Left lung (tissue), 10 donors: Measurements from ENCODE around the gene GRXCR1. TPM values are rescaled to one million over a fixed set of nuclear protein-coding genes. Genes with fewer than 3 reads are reported as not detected.

Experiments
- ATAC-seq: fragments of 200-7000 bp; cut with Tn5 transposase; one replicate; pipeline ENCODE4 v1.9.1; 2020; ENCODE audit warnings: moderate library complexity
- DNase-seq, 4 donors: peaks; one replicate each; pipeline ENCODE4 v3.0.0-alpha.2; 2013 to 2020
- H3K27ac ChIP-seq, 2 donors: fragments of 200-600 bp; sonication (generic) in 1 of 2; one replicate each; pipeline versions ENCODE4 v1.5.0 to v1.8.0; 2020 to 2021
- H3K27me3 ChIP-seq, 2 donors: fragments of 200-600 bp; sonication (generic) in 1 of 2; one replicate each; pipeline versions ENCODE4 v1.5.0 to v1.8.0; 2020 to 2021
- H3K36me3 ChIP-seq, 2 donors: fragments of 200-600 bp; sonication (generic) in 1 of 2; one replicate each; pipeline versions ENCODE4 v1.5.0 to v1.8.0; 2020 to 2021
- H3K4me1 ChIP-seq, 2 donors: fragments of 200-600 bp; one replicate each; pipeline ENCODE4 v1.8.0; 2021
- H3K4me3 ChIP-seq, 2 donors: fragments of 200-600 bp; sonication (generic) in 1 of 2; one replicate each; pipeline versions ENCODE4 v1.5.0 to v1.8.0; 2020 to 2021; ENCODE audit warnings: mild to moderate bottlenecking in 1 of 2
- H3K9me3 ChIP-seq, 2 donors: fragments of 200-600 bp; sonication (generic) in 1 of 2; one replicate each; pipeline versions ENCODE4 v1.5.0 to v1.8.0; 2020 to 2021
- intact Hi-C, 2 donors: fragments of 100-400 bp; cut with DNase I; formaldehyde crosslinking; loops; one replicate each; pipeline versions ENCODE4 v1.11.2 to v1.14.2; 2022
- polyA plus RNA-seq, 6 donors: library from polyadenylated mRNA; unstranded; fragments of 120-200 nt; gene quantifications; one replicate each; pipeline ENCODE4 v1.2.1, GENCODE V29; 2013; ENCODE audit not compliant: insufficient read length in 6 of 6
- total RNA-seq, 2 donors: library from RNA; stranded (reverse); fragmentation: NEBNext Ultra II Directional; extraction: Animal tissue kit (Norgen Biotek cat#: 25700); gene quantifications; one replicate each; pipeline ENCODE4 v1.2.1, GENCODE V29; 2021
- TF ChIP-seq, protein P1 (sequence below), 2 donors: fragments of 200-600 bp; sonication (generic) in 1 of 2; IDR thresholded peaks; one replicate each; pipeline versions ENCODE4 v1.5.0 to v1.8.0; 2021; ENCODE audit warnings: antibody characterized with exemption in 2 of 2
- donor health status: DM: no; HTN: yes; CAD: no.
- donor health status: DM: no; HTN: no; CAD: no.

GRXCR1 gene
- total and polyA plus RNA-seq, 8 donors: not detected

DNA sequence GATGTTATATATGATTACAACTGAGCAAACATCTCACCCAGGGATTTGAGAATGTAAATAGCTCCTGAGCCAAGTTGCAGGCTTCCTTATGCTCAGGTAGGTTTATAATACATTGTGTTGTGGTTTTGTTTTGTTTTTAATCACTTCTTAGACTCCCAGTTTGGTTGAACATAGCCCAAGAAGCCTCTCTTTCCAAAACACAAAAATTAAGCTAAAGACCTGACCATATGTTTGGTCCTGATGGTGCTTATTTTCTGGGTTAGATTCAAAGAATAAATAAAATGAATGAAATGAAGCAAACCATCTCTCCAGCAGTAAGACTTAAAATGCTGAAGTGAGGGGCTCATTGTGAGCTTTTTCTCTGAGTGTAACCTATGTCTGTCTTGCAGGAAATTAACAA lies 93.5 kb downstream of the GRXCR1 start:
- no peak for ATAC-seq
- intact Hi-C loops: no loop called here
- TF ChIP-seq, protein P1, sequence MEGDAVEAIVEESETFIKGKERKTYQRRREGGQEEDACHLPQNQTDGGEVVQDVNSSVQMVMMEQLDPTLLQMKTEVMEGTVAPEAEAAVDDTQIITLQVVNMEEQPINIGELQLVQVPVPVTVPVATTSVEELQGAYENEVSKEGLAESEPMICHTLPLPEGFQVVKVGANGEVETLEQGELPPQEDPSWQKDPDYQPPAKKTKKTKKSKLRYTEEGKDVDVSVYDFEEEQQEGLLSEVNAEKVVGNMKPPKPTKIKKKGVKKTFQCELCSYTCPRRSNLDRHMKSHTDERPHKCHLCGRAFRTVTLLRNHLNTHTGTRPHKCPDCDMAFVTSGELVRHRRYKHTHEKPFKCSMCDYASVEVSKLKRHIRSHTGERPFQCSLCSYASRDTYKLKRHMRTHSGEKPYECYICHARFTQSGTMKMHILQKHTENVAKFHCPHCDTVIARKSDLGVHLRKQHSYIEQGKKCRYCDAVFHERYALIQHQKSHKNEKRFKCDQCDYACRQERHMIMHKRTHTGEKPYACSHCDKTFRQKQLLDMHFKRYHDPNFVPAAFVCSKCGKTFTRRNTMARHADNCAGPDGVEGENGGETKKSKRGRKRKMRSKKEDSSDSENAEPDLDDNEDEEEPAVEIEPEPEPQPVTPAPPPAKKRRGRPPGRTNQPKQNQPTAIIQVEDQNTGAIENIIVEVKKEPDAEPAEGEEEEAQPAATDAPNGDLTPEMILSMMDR (IDR thresholded peaks at IDR 0.05): no peak

DNA sequence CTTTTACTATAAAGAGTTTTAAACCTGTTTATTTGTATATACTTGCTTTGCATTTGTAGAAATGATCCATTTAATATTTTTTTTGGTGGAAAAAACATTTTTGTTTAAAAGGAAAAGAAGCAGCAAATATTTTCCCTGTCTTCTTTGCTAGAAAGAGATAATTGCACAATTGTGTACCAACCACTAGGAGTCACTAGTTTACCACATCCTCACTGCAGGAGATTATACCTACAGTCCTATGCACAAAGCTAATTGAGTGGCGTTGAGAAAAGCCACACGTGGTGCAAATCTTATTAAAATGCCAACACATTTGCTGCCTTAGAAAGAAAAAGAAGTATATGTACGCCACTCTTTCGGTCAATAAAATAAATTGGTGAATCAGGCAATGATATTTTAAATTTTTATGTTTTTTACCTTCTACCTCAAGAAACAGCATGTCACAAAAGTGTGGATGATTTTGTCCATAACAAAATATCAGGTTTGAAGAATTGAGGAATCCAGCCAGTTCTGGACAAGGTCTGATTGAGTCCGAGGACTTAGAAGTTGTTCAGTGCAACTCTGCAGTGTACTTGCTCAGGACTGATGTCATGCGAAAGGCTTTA lies 102.9 kb downstream of the GRXCR1 start:
- peak; percentile 73 for ATAC-seq
- Histone ChIP-seq H3K36me3 (no peaks in the 10 kb centered on the region), H3K27me3 (no peaks in the 10 kb centered on the region), H3K4me3 (no peak overlapping the region), H3K27ac (no peak overlapping the region), H3K9me3 (peaks cover 0 to 8% of the 10 kb centered on the region in 2 donors), H3K4me1 (no peaks in the 10 kb centered on the region)
- intact Hi-C loops: no loop called here
- peak in 2 of 4 donors; percentile 3 to 13 for DNase-seq
- TF ChIP-seq, protein P1 (IDR thresholded peaks at IDR 0.05): peak in 1 of 2 donors; percentile 33

More for the DNA sequence above, 93.5 kb downstream of the GRXCR1 start:
- peaks cover 0 to 26% of the 10 kb centered on the region in 2 donors for H3K9me3 ChIP-seq
- no peak overlapping the region for H3K27ac ChIP-seq
- H3K36me3 ChIP-seq: no peaks in the 10 kb centered on the region
- H3K4me3 ChIP-seq: no peak overlapping the region
- H3K4me1 ChIP-seq: no peaks in the 10 kb centered on the region
- H3K27me3 ChIP-seq: no peaks in the 10 kb centered on the region
- DNase-seq: no peak

DNA sequence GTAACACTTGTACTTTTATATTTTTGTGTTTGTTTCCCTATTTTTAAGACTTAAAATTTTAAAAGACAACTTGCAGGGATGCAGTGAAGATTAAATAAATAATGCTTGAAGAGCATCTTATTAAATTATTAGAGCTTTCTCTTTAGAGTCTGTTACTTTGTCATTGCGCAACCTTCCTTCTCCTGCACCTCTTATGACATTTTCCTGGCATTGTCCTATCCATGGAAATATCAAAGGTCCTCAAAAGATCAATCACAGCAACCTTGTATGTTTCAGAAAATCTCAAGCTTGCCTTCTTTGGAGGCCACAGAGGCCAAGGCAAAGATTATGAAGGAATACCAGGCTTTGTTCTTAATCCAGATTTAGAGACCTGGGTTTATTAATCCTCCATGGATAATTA lies 116.3 kb downstream of the GRXCR1 start:
- TF ChIP-seq, protein P1 (IDR thresholded peaks at IDR 0.05): no peak
- no peak for DNase-seq
- H3K4me3 ChIP-seq: no peak overlapping the region
- intact Hi-C loops: no loop called here
- H3K4me1 ChIP-seq: no peaks in the 10 kb centered on the region
- ATAC-seq: no peak
- no peak overlapping the region for H3K27ac ChIP-seq
- H3K27me3 ChIP-seq: no peaks in the 10 kb centered on the region
- no peaks in the 10 kb centered on the region for H3K36me3 ChIP-seq
- H3K9me3 ChIP-seq: peaks cover 0 to 31% of the 10 kb centered on the region in 2 donors

DNA sequence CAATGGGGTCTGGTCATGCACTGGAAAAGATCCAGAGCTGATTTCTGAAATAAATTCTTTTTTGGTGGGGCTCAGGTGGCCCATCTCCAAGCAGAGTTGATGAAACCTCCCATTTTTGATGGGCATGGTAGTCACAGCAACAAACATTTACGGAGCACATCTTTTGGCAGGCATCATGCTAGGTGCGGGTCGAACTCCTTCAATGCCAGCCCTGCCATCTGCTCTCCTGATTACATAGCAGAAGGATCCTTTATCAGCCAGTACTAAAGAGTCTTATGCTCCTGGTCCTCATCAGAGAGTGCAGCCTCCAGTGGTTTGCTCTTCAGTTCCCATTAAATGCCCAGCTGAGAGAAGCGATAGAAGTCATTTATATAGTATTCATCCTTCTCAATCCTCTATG lies 121.7 kb downstream of the GRXCR1 start:
- intact Hi-C loops: no loop called here
- TF ChIP-seq, protein P1 (IDR thresholded peaks at IDR 0.05): no peak
- Histone ChIP-seq H3K27me3 (no peaks in the 10 kb centered on the region), H3K4me1 (no peaks in the 10 kb centered on the region), H3K9me3 (no peaks in the 10 kb centered on the region), H3K36me3 (no peaks in the 10 kb centered on the region), H3K27ac (no peak overlapping the region), H3K4me3 (no peak overlapping the region)
- DNase-seq (no peak), ATAC-seq (no peak)

DNA sequence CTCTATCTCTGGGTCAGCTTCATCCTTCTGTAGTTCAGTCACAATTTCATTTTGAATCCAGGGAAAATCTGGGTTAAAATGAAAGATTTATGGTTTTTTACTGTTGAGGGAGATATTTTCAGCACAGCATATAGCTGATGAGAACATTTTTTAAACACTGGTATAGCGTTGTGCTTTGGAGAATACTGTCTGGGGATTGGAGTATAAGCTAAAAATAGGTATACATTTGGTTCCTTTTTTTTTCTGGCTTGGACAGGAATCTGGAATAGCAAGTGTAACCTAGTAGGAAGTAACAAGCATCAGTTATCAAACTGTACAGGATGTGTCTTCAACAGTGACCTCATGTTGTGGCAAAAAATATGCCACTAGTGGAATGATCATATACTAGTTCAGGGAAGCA lies 149.1 kb downstream of the GRXCR1 start:
- Histone ChIP-seq H3K27ac (no peak overlapping the region), H3K36me3 (no peaks in the 10 kb centered on the region), H3K9me3 (no peaks in the 10 kb centered on the region), H3K4me1 (no peaks in the 10 kb centered on the region), H3K4me3 (no peak overlapping the region), H3K27me3 (no peaks in the 10 kb centered on the region)
- ATAC-seq: no peak
- TF ChIP-seq, protein P1 (IDR thresholded peaks at IDR 0.05): no peak
- no peak for DNase-seq
- intact Hi-C loops: no loop called here
